ENCODE data around the gene SCOC. TPM values are rescaled to one million over a fixed set of nuclear protein-coding genes. Genes with fewer than 3 reads are reported as not detected.

SCOC gene
- total and polyA plus RNA-seq, 2 of the 4 experiments (the other 2 are of a cell fraction): 12.9 to 33.2 TPM

DNA sequence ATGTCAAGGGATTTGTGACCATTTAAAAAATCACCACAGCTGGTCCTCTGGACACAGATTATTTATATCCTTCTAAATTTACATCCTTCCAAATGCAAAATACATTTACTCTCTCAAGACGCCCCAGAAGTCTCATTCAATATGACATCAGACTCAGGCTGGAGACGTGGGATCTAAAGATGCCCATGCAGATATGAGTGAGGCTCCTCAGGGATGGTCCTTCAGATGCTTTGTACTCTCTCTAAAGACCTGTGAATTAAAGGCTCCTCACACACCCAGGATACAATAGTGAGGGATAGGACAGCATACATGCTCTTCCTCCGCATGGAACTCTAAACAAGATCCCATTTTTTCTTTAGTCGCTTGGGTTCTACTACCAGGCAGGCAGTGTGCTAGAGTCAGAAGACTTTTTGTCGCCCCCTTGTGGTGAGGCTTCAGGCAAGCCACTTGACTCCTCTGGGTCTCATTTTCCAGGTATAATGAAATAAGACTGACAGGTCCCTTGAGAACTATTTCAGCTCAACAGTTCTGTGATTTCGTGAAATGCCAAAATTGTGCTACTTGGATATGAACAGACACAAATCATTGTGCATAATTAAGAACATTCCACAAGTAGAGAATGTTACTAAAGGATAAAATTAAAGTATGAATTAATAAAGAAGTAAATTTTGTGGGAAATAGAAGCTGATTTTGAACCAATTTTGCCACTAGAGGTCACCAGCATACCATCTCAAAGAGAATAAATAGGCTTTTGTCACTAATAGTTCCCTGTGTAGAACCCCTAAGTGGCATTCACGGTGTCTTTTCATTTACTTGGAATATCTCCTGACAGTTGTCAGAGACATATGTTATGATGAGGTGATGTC lies 13.7 kb upstream of the SCOC start (continued):
- TF ChIP-seq CHD1 (IDR thresholded peaks at IDR 0.05; ENCODE audit: low read depth, low read length) (no peak), MAFK (IDR thresholded peaks at IDR 0.05; ENCODE audit: low read depth, low read length) (no peak)

DNA sequence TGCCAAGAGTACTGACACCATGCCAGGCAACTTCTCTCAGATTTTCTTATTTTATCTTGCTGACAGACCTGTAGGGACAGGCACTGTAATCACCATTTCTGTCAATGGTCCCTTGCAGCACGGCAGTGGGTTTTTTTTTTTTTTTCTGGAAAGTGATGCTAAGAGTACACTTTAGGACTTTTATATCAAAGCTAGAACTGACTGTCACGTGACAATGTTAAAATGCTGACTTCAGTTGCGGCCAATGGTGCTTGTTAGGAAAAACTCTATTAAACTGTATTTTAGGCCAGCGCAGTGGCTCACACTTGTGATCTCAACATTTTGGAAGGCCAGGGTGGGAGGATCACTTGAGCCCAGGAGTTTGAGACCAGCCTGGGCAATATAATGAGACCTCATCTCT lies 12.3 kb upstream of the SCOC start:
- no peak overlapping the region for H3K18ac ChIP-seq (ENCODE audit: low read depth, low read length)
- ChIA-PET POLR2A (ENCODE audit: unreplicated experiment) (no interaction called here), CTCF (interaction anchor here (0.7 to 1.1 kb wide), 2 partner anchors 49 to 248 kb away, joined by 3 read pairs; no protein-coding TSS in a partner anchor)
- TF ChIP-seq BHLHE40 (IDR thresholded peaks at IDR 0.05; ENCODE audit: low read depth, low read length): no peak
- no peaks in the 10 kb centered on the region for H3K36me3 ChIP-seq (ENCODE audit: control insufficient read depth, insufficient read depth, low read length)
- no peaks in the 10 kb centered on the region for H3K79me1 ChIP-seq (ENCODE audit: low read depth in 1 of 2, low read length in 2 of 2)
- H4K8ac ChIP-seq (ENCODE audit: low read depth in 2 of 2, low read length in 2 of 2): no peak overlapping the region
- no peak overlapping the region for H2BK20ac ChIP-seq (ENCODE audit: low read depth, low read length)
- no peak overlapping the region for H2BK5ac ChIP-seq (ENCODE audit: low read depth, low read length, poor library complexity, severe bottlenecking)
- H2AK9ac ChIP-seq (replicated peaks; ENCODE audit: low read depth, low read length, poor library complexity): no peak overlapping the region
- H3K27me3 ChIP-seq (ENCODE audit: control insufficient read depth, insufficient read depth, low read length): peaks cover 12% of the 10 kb centered on the region
- in situ Hi-C loops (cut with MboI; ENCODE audit: low sequenced_read_pairs): loop anchor here (10.0 to 25.0 kb wide), 3 partner anchors 244 to 776 kb away; partner anchors contain the start of gene RNF150
- no peak overlapping the region for H3K4me3 ChIP-seq (ENCODE audit: insufficient read depth, low read depth, low read length)
- dilution Hi-C loops (cut with HindIII; ENCODE audit: low sequenced_read_pairs, unreplicated experiment): no loop called here
- 83% methylated on average over 2 of the region's 4 CpGs; no CpG with 5 or more reads in 1 of the 2 experiments for WGBS, 2 experiments (ENCODE audit: extremely low coverage in 2 of 2, insufficient read length in 1 of 2)
- H4K91ac ChIP-seq (ENCODE audit: insufficient read depth, low read depth, low read length): no peak overlapping the region
- ATAC-seq (ENCODE audit: low read depth) (no peak), DNase-seq (no peak)
- intact Hi-C loops (cut with micrococcal nuclease): no loop called here
- H2AFZ ChIP-seq (replicated peaks; ENCODE audit: low read length, poor library complexity): no peak overlapping the region
- no peak overlapping the region for H2BK120ac ChIP-seq (ENCODE audit: low read depth, low read length)
- H3K4me1 ChIP-seq (ENCODE audit: control insufficient read depth, insufficient read depth, low read length): no peaks in the 10 kb centered on the region; the same call in 1 of the 2 replicates
- H3K27ac ChIP-seq (ENCODE audit: insufficient read depth, low read length): no peak overlapping the region
- H2AK5ac ChIP-seq (ENCODE audit: low read depth, low read length): no peak overlapping the region
- H3K9ac ChIP-seq (ENCODE audit: low read depth, low read length): no peak overlapping the region
- no peak overlapping the region for H3K23ac ChIP-seq (ENCODE audit: low read depth, low read length)
- no peak overlapping the region for H3K14ac ChIP-seq (replicated peaks; ENCODE audit: low read depth, low read length)
- no peaks in the 10 kb centered on the region for H3K9me3 ChIP-seq (ENCODE audit: control insufficient read depth, insufficient read depth, low read length)
- H3K9me1 ChIP-seq (ENCODE audit: insufficient read depth, low read length): peaks cover 2% of the 10 kb centered on the region; the same call in 1 of the 2 replicates
- no TSS peak for BruUV-seq (replicated peaks)
- no peak overlapping the region for H3K4ac ChIP-seq (ENCODE audit: low read depth, low read length)
- H4K20me1 ChIP-seq (ENCODE audit: insufficient read depth, low read length): no peaks in the 10 kb centered on the region
- H2BK15ac ChIP-seq (ENCODE audit: low read depth, low read length): no peak overlapping the region
- H4K5ac ChIP-seq (ENCODE audit: low read depth, low read length): no peak overlapping the region
- no peak overlapping the region for H3K4me2 ChIP-seq (ENCODE audit: low read depth, low read length)
- H3K56ac ChIP-seq (ENCODE audit: extremely low read depth, insufficient read depth, low read length): no peak overlapping the region
